Measurements from ENCODE around the gene DLGAP1.
"Not testable (repeated sequence)": the region's sequence is repeated elsewhere in the genome, so short reads cannot be mapped to it uniquely, and the experiment has no call there.

DLGAP1 gene

DNA sequence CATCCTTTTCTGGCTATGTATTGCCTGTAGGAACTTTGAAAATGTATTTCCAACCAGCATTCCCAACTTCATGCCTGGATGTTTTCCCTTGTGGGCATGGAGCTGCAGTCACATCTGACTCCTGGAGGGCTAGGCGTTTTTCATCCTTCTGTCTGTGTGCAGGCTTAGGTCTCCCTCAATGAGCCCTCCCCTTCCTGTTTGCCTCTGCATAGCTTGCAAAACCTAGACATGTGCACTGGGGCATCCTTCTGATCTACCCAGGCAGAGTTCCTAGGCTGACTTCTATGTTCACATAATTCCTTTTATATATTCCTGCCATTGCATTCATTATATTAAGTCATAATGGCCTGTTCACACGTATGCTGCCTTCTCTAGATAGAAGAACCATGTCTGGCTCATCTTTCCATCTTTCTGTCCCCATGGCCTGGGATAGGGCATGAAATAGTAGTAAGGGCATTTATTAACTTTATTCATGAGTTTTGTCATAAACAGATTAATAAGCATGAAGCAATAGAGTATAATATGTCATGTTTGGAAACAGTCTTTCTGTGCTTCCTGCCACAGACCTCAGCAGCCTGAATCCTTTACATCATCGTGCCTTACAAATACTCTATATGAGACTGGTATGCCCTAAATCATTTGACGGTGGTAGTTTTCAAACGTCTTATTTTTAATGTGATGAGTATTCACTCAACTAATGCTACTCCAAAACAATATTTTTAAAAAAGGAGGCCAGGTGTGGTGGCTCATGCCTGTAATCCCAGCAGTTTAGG lies 809.5 kb downstream of the DLGAP1 start:
- no peak for DNase-seq

DNA sequence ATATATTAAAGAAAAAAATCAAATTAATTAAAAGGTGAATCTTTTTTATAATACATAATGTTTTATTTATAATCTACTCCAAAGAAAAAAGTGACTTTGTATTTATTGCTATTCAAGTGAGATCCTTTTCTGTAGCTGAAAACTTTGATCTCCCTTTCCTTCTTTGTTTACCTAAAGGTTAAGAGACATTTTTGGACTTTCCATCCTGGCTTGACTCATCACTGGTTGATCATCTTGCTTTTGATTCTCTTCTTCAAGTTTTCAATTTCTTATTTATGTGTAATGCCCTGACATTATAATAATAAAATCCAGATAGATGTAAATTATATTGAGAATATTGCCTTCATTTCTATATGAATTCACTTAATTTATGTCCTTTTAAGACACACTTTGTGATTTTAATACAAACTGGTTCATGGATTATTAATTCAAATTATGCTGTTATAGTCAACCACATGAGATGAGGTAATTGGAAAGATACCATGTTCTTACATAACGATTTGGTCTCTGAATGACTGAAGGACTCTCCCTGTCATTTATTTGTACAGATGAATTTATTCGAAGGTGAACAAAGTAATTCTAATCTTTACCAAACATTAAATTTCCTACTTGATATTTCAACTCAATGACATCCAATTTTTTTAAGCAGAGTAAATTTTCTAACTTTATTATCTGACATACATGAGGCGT lies 820.7 kb downstream of the DLGAP1 start:
- DNase-seq, result no peak

DNA sequence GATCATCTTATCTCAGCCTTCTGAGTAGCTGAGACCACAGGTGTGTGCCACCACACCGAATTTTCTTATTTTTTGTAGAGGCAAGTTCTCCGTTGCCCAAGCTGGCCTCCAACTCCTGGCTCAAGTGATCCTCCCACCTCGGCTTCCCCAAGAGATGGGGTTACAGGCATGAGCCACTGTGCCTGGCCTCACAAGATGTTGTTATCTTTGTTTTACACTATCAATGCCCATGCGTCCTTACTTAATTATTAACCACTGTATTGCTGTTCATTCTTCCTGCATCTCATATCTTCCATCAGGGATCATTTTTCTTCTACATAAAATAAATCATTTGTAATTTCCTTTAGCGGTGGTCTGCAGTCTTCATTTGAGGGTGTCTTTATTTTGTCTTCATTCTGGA lies 823.2 kb downstream of the DLGAP1 start:
- no peak for DNase-seq

DNA sequence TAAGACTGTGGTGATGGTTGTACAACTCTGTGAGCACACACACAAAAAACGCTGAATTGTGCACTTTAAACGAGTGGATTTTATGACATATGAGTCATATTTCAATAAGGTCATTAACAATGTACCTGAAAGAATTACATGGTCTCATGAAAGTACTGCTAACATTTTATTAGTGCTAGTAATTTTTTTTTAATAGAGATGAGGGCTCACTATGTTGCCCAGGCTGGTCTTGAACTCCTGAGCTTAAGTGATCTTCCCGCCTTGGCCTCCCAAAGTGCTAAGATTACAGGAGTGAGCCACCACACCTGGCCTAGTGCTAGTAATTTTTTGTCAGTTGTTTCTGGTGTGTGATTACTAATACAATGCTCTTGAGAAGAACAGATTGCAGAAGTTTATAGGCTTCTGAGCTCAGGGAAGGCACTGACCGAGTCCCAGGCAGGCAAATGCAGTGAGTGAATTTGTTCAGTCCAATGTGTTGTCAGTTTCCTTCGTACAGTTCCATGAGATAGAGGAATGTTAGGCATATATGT lies 828.1 kb downstream of the DLGAP1 start:
- DNase-seq, result no peak

DNA sequence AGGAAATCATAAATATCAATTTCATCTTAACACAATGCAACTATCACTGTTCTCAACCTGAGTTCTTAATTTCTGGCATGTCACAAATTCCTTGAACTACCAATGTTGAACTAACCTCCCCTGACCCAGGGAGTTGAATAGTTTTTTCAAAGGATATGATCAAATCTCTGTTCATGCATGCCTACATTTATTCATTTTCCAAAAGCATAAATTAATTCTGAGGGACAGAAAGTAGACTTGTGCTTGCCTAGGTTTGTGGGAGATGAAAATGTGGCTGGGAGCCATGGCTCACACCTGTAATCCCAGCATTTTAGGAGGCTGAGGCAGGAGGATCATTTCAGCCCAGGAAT lies 829.4 kb downstream of the DLGAP1 start:
- DNase-seq, result no peak

DNA sequence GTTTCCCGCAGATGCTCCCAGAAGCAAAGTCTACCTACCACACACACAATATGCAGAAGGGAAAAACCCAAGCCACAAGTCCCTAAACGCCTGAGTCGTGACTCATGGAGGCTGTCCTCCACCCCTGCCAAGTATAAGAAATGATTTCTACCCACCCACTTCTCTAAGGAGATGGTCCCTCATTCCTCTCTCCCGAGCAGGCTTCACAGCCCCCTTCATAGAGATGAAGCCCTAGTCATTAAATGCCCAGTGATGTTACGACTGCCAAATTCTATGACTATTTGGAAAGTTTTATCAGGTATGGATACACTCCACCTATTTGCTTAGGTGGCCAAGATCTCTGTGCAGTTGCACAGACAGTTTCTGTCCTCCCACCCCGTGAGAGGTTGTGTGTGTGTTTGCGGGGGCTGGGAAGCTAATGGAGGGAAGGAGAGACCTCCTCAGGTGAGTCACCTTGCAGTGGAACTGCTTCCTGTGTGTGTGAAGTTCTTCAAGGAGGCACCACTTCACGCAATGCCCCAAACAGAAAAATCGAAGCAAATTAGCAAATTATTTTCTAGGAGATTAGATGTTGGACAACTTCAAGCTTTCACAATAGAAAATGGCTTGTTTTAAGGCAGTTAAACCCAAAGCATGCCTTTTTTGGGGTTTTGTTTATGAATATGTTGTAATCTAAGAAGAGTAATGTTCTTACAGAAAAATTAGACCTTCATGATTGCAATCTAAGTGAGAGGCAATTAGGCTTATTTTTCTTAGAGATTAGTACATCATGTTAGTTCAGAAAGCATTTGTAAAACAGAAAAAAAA lies 830.0 kb downstream of the DLGAP1 start:
- peak; percentile 59 for DNase-seq

DNA sequence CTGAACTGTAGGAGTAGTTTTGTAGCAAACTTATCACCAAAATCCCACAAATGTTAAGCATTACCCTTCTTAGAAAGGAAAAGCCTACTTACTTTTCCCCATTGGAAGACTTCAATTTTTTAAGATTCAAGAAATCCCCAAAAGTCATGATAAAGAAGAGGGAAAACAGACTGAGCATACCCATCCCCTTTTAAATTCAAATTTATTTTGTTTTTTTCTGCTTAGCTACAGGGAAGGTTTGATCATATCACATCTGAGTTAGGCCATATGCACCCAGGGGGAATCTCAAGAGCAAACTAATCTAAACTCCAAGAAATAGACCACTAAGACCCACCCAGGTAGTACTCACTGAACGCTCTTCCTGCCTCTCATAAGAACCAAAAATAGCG lies 830.6 kb downstream of the DLGAP1 start:
- DNase-seq, result no peak

DNA sequence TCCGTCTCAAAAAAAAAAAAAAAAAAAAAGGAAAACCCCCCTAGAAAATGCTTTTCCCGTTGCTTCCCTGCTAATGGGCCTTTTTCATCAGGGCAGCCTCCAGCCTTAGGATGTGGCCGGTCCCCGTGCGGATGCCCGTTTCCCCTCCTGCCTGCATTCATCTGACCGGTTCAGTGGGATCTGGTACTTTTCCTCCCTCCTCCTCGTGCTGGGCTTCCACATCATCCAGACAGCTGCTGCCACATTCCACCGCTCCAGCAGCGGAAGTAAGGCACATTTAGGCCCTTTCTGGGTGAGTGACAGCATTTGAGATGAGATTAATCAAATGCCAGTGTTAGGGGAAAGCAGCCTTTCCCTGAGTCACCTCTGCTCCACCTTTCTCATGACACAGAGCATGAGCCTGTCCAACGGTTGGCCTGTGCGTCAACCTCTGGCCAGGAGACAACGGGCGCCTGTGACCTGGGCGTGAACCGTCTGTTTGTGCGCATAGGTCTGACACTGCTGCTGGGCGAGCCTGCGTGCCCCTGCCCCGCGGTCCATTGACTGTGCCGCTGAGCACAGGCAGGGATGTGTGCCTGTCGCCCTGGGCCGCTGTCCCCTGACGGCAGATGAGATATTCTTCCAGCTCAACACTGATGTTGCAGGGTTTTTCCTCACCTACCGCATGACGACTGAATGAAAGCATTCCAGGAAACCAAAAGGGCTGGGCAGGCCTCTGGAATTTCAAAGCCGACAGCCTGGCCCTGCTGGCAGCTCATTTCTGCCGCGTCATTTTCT lies 831.1 kb downstream of the DLGAP1 start:
- peak; percentile 86 for DNase-seq

DNA sequence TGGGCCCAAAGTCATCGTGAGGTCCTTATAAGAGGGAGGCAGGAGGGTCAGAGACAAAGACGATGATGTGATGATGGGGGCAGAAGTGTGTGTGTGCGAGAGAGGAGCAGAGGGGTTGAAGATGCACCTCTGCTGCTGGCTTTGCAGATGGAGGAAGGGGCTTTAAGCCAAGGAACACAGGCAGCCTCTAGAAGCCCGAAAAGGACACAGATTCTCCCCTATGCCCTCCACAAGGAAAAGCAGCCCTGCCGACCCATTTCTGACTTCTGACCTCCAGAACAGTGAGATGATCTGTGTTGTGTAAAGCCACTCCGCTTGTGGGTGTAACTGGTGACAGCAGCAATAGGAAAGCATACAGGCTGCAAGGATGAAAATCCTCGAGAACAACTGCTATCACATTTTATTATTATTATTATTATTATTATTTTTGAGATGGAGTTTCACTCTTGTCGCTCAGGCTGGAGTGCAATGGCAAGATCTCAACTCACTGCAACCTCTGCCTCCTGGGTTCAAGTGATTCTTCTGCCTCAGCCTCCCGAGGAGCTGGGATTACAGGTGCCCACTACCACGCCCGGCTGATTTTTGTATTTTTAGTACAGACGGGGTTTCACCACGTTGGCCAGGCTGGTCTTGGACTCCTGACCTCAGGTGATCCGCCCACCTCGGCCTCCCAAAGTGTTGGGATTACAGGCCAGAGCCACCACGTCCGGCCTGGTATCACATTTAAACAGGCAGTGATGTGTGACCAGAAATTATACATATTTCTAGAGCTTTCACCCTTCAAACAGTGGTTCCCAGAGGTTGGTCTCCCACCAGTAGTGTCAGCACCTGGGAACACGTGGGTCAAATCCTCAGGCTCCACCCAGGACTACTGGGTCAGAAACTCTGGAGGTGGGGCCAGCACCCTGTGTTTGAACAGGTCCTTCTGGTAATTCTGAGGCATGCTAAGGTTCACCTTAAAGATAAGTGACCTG lies 834.7 kb downstream of the DLGAP1 start:
- no peak for DNase-seq

DNA sequence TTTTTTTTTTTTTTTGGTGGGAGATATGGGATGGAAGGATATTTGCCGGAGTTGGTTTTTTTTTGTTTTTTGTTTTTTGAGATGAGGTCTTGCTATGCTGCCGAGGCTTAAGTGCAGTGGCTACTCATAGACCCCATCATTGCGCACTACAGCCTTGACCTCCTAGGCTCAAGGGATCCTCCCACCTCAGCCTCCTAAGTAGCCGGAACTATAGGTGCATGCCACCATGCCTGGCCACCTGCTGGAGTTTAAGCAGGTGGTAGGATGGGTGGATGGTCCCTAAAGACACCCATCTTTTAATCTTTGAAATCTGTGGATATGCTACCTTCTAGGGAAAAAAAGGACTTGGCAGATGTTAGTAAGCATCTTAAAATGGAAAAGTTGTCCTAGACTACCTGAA lies 835.4 kb downstream of the DLGAP1 start:
- DNase-seq, result no peak

DNA sequence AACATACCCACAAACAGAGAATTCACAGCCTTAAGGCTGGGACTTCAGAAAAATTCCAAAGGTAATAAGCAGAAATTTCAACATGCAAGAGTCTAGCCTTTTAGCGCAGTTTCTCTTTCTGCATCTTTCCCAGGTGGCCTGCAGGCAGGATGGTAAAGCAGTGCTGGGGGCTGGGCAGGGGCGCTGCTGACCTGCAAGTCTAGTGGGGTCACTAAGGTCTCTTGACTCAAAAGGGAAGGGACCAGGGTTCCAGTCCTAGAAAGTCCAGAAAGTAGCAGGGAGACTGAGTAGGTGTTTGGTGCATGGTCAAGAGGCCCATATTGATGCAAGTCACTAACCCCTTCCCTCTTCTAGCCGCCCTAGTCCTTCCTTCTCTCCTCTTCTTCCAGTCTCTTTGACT lies 835.9 kb downstream of the DLGAP1 start:
- no peak for DNase-seq

DNA sequence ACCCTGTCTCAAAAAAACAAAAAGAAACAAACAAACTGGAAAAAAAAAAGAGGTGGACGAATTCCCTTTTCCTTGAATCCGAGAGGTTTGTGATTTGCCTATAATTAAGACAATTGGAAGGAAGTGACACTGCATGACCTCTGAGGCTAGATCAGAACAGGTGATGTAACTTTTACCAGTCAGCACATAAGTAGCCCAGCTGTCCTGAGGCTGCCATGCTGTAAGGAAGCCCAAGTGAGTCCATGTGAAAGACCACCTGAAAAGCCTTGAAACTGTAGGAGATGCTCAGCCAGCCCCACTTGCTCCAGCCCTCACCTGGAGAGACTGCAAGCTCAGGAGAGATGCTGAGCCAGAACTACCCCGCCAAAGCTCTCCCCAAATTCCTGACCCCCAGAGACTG lies 838.4 kb downstream of the DLGAP1 start:
- DNase-seq, result no peak

DNA sequence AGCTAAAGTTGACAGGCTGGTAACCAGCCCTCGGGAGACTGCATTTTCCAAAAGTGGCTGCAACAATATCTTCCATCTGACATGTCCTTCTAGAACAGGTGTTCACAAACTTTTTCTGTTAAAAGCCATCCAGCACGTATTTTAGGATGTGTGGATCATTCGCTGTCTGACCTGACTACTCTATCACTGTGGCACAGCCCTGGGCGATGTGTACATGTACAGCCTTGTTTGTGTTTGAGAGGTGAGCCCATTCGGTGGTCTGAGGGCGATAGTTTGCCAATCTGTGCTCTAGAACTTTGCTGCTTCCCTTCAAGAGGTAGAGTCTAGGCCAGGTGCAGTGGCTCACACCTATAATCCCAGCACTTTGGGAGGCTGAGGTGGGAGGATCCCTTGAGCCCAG lies 839.0 kb downstream of the DLGAP1 start:
- no peak for DNase-seq

DNA sequence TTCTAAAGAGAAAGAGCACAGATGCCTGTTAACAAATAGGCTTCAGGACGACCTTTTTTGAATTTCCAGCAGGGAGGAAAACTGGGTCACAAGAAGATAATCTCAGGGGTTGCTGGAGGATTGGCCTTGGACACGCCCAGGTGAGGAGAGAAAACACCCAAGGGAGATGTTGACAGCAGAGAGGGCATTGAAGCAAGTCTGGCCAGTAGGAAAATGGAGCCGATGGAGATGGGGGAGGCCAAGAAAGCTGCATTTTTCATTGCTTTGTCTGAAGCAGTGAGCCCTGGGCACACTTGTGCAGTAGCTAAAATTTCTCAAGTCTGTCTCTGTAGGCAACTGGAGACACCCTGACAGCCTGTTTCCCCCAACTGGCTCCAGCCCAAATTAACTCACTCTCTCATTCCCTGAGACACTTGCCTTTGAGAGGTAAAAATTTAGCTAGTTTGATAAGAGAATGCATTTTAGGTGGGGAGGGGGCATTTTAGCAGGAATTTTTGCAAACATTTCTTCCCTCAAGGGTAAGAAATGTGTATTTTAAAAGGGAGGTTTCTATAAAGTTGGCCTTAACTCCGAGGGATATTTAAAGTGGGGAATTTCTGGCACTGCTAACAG lies 839.6 kb downstream of the DLGAP1 start:
- DNase-seq, result no peak

DNA sequence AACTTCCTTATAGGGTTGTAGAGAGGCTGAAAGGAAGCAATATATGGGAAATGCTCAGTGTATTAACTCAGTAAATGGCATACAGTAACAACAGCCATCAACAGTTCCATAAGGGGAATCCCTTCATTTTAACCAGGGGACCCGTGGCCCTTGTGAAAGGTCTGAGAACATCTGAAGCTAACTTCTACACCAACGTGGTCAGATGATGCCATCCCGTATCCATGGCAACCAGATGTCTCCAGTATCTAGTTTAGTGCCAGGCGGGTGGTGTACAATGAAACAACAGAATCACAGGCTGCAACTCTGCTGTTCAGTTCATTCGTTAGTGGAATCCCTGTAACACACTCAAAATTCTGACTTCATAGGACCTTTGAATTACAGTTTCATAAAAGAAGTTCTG lies 842.8 kb downstream of the DLGAP1 start:
- no peak for DNase-seq

DNA sequence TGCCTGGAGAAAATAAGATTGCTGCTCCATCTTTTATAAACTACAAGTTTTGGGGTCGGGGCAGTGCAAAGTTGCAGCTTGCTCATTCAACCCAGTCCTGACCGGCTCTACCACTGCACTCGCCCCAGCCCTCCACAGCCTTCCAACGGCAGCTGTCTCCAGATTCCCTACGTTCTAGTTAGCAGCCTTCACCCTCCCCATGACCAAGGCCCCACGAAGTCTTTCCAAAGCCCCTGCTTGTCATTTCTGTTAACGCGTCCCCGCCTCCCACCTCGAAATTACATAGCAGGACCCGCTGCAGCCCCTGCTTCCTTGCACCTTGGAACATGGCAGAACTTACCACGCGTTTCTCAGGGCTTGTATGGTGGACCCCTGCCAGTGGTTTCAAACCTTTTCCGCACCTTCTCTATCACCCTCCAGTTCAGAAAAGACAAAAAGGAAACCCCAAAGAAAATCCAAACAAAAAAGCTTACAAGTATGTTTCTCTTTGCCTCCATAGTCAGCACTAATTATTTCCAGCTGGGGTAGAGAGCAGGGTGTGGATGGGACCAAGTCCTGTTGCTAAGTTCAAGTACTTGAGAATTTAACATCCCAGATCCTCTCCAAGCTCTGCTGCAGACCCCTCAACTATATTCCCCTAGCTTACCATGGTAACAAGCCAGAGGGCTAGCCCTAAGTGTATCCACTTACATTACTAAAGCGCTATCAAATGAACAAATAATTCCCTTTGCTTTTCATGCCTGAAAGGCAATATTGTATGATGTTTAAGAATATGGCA lies 843.6 kb downstream of the DLGAP1 start:
- DNase-seq, result no peak

DNA sequence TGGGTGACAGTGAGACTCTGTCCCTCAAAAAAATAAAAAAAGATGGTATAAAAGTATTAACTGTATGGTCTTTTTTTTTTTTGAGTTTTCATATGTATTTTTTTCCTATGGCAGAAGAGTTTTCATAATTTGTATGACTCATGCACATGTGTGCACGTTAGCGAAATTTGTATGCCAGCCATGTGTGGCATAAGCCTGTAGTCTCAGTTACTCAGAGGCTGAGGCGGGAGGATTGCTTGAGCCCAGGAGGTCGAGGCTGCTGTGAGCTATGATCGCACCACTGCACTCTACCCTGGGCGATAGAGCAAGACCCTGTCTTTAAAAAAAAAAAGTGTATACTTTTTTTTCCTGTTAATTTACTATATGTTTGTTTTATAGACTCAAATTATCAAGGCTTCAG lies 844.3 kb downstream of the DLGAP1 start:
- DNase-seq, result no peak

DNA sequence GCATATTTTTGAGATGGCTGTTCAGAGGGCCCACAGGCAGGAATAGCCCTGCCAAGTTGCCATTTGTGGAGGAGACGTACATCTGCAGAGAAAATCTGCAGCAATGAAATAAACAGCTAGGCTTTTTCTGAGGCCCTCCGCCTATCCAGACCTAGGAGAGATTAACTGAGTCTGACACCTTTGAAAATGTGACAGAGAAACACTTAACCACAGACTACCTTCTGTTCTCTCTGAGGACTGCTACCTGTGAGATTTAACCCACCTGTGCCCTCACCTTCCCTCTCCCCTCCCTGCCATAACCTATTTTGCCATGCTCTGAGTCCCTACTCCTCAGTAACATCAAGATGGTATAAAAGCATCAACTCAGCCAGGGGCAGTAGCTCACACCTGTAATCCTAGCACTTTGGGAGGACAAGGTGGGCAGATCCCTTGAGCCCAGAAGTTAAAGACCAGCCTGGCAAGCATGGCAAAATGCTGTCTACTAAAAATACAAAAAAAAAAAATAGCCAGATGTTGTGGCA lies 844.9 kb downstream of the DLGAP1 start:
- DNase-seq, result no peak

DNA sequence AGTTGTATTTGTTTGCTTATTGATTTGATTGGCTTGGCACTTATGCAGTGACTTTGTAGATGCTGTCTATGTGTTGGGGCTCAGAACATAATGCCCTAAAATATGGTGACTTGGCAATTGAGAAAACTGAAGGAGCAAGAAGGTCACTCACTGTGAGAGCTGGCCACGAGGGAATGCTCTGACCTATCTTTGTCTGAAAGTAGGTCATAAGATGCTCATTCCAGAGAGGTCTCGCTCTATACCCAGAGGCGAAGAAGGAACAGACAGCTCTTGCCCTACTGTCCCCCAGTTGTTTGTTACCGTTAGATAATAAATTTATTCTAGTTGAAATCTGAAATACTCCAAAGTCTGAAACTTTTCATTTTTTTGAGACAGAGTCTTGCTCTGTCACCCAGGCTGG lies 846.6 kb downstream of the DLGAP1 start:
- DNase-seq, result no peak

DNA sequence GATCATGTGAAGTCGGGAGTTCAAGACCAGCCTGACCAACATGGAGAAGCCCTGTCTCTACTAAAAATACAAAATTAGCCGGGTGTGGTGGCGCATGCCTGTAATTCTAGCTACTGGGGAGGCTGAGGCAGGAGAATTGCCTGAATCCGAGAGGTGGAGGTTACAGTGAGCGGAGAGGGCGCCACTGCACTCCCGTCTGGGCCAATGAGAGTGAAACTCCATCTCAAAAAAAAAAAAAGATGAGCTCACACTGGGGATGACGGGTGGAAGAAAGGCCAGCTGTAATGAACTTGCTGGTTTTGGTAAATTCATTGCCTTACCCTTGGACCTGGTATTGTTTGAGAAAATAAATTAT lies 847.0 kb downstream of the DLGAP1 start:
- DNase-seq, result not testable (repeated sequence)

Data from amniotic stem cell (primary cell).